ENCODE measurements around the gene PCDHGB5. TPM values are rescaled to one million over a fixed set of nuclear protein-coding genes. Genes with fewer than 3 reads are reported as not detected.

Gene PCDHGB5
- total RNA-seq, 1 donor from 2014 or later: 5.8 TPM

Other genes starting within 250 kb of the PCDHGB5 start
- gene PCDHB6, start 247.9 kb upstream of the PCDHGB5 start, total RNA-seq: 0.16 TPM
- gene PCDHB7, start 225.3 kb upstream of the PCDHGB5 start, total RNA-seq: 0.20 TPM
- 0.40 TPM for gene PCDHB8, start 220.2 kb upstream of the PCDHGB5 start, total RNA-seq
- 0.48 TPM for gene PCDHB16, start 215.6 kb upstream of the PCDHGB5 start, total RNA-seq
- gene PCDHB9, start 210.8 kb upstream of the PCDHGB5 start, total RNA-seq: 0.48 TPM
- gene PCDHB10, start 205.6 kb upstream of the PCDHGB5 start, total RNA-seq: 0.80 TPM
- 0.44 TPM for gene PCDHB11, start 198.3 kb upstream of the PCDHGB5 start, total RNA-seq
- 0.72 TPM for gene PCDHB12, start 189.2 kb upstream of the PCDHGB5 start, total RNA-seq
- gene PCDHB13, start 184.0 kb upstream of the PCDHGB5 start, total RNA-seq: 3.4 TPM
- gene PCDHB14, start 174.6 kb upstream of the PCDHGB5 start, total RNA-seq: 2.0 TPM
- 0.44 TPM for gene PCDHB15, start 152.6 kb upstream of the PCDHGB5 start, total RNA-seq
- 0.24 TPM for gene SLC25A2, start 93.9 kb upstream of the PCDHGB5 start, total RNA-seq
- gene TAF7, start 77.2 kb upstream of the PCDHGB5 start, total RNA-seq: 35.1 TPM
- 0.40 TPM for gene PCDHGA1, start 67.4 kb upstream of the PCDHGB5 start, total RNA-seq
- 0.68 TPM for gene PCDHGA2, start 59.2 kb upstream of the PCDHGB5 start, total RNA-seq
- 0.76 TPM for gene PCDHGA3, start 54.1 kb upstream of the PCDHGB5 start, total RNA-seq
- 0.92 TPM for gene PCDHGB1, start 47.8 kb upstream of the PCDHGB5 start, total RNA-seq
- gene PCDHGA4, start 42.9 kb upstream of the PCDHGB5 start, total RNA-seq: 0.48 TPM
- gene PCDHGB2, start 38.0 kb upstream of the PCDHGB5 start, total RNA-seq: 1.2 TPM
- 0.72 TPM for gene PCDHGA5, start 33.8 kb upstream of the PCDHGB5 start, total RNA-seq
- 0.76 TPM for gene PCDHGB3, start 27.7 kb upstream of the PCDHGB5 start, total RNA-seq
- 1.2 TPM for gene PCDHGA6, start 24.1 kb upstream of the PCDHGB5 start, total RNA-seq
- gene PCDHGA7, start 15.2 kb upstream of the PCDHGB5 start, total RNA-seq: 1.6 TPM
- 2.8 TPM for gene PCDHGB4, start 10.2 kb upstream of the PCDHGB5 start, total RNA-seq
- gene PCDHGA8, start 5.3 kb upstream of the PCDHGB5 start, total RNA-seq: 0.64 TPM
- 3.1 TPM for gene PCDHGA9, start 4.8 kb downstream of the PCDHGB5 start, total RNA-seq
- gene PCDHGB6, start 10.1 kb downstream of the PCDHGB5 start, total RNA-seq: 3.0 TPM
- 5.3 TPM for gene PCDHGA10, start 15.0 kb downstream of the PCDHGB5 start, total RNA-seq
- 3.3 TPM for gene PCDHGB7, start 19.7 kb downstream of the PCDHGB5 start, total RNA-seq
- 1.9 TPM for gene PCDHGA11, start 23.1 kb downstream of the PCDHGB5 start, total RNA-seq
- 1.5 TPM for gene PCDHGA12, start 32.6 kb downstream of the PCDHGB5 start, total RNA-seq
- gene PCDHGC3, start 78.0 kb downstream of the PCDHGB5 start, total RNA-seq: 38.8 TPM
- 1.1 TPM for gene PCDHGC4, start 87.1 kb downstream of the PCDHGB5 start, total RNA-seq
- 1.0 TPM for gene PCDHGC5, start 91.1 kb downstream of the PCDHGB5 start, total RNA-seq
- gene DIAPH1, start 221.1 kb downstream of the PCDHGB5 start, total RNA-seq: 108 TPM
- 48.2 TPM for gene HDAC3, start 238.9 kb downstream of the PCDHGB5 start, total RNA-seq
- gene RELL2, start 239.1 kb downstream of the PCDHGB5 start, total RNA-seq: 4.5 TPM